ENCODE measurements around the gene CHST11. TPM values are rescaled to one million over a fixed set of nuclear protein-coding genes. Genes with fewer than 3 reads are reported as not detected.
"Not testable (repeated sequence)": the region's sequence is repeated elsewhere in the genome, so short reads cannot be mapped to it uniquely, and the experiment has no call there.

CHST11 gene
- total RNA-seq, 1 donor from 2014 or later = 44.3 TPM

DNA sequence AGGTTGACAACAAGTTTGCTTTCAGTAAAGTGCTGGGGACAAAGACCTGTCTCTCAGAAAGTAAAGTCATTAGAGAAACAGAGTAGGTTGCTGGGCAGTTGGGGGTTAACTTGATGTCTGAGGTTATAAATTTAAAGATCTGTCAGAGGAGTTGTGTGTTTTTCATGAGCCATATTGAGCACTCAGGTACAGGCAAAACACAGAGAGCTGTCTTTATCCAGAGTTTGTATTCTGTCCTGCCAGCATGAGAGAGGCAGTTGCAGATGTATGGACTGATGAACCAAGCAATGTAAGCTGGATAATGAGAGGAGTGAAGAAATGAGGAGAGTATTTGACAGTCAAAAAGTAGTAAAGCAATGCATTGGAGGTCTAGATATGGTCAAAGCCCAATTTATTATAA, 344.7 kb downstream of the CHST11 start:
- H3K4me3 ChIP-seq (ENCODE audit: low read depth, low read length) = no peak overlapping the region
- no peak for TF ChIP-seq CTCF (conservative IDR thresholded peaks at IDR 0.05; ENCODE audit: low read depth, low read length)
- no peak for DNase-seq (ENCODE audit: low read depth)

DNA sequence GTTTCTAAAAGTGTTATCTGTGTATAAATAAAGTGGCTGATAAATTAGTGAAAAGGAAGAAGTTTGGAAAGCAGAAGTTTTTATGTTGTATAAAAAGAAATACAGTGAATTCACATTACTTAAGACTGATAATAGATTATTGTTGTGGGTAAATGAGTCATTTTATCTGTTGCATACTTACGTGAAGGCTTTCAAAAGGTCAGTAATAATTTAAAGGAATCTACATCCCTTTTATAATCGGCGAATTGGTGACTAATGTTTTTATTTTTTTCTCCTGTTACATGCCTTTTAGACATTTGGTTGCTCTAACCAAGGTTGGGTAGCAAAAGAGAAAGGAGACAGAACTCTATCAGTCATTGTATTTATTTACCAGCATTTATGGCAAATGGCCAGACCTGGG, 345.5 kb downstream of the CHST11 start:
- no peak for DNase-seq (ENCODE audit: low read depth)
- TF ChIP-seq CTCF (conservative IDR thresholded peaks at IDR 0.05; ENCODE audit: low read depth, low read length) = no peak
- no peak overlapping the region for H3K4me3 ChIP-seq (ENCODE audit: low read depth, low read length)

- TF ChIP-seq CTCF (conservative IDR thresholded peaks at IDR 0.05; ENCODE audit: low read depth, low read length) = no peak
- DNase-seq (ENCODE audit: low read depth) = peak; percentile 22
- no peak overlapping the region for H3K4me3 ChIP-seq (ENCODE audit: low read depth, low read length)
These were observed 348.4 kb downstream of the CHST11 start for GRCh38 chr12:104805186-104805585.

DNA sequence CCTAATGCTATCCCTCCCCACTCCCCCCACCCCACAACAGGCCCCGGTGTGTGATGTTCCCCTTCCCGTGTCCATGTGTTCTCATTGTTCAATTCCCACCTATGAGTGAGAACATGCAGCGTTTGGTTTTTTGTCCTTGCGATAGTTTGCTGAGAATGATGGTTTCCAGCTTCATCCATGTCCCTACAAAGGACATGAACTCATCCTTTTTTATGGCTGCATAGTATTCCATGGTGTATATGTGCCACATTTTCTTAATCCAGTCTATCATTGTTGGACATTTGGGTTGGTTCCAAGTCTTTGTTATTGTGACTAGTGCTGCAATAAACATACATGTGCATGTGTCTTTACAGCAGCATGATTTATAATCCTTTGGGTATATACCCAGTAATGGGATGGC, 349.4 kb downstream of the CHST11 start:
- H3K4me3 ChIP-seq (ENCODE audit: low read depth, low read length); DNase-seq (ENCODE audit: low read depth): not testable (repeated sequence)

DNA sequence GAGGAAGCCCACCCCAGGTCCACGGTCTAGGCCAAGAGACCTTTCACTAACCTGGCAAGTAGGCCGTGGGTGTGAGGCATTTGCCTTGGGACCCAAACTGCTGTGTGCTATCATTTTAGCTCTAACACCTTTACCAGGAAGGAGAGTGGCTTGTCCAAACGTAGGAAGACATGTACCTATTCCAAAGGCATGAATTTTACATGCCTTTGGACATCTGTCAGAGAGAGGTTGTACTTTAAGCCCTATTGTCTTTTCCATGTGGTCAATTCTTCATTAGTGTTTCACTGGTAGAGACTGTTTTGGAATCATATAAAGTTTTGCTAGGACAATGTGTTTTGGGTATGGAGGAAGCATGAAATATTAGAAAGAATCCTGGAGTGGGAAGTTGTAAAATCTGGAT, 352.5 kb downstream of the CHST11 start:
- DNase-seq (ENCODE audit: low read depth) = no peak
- no peak overlapping the region for H3K4me3 ChIP-seq (ENCODE audit: low read depth, low read length)
- TF ChIP-seq CTCF (conservative IDR thresholded peaks at IDR 0.05; ENCODE audit: low read depth, low read length) = no peak

GRCh38 chr12:104809706-104810385, 353.1 kb downstream of the CHST11 start:
- no peak for DNase-seq (ENCODE audit: low read depth)
- no peak overlapping the region for H3K4me3 ChIP-seq (ENCODE audit: low read depth, low read length)
- TF ChIP-seq CTCF (conservative IDR thresholded peaks at IDR 0.05; ENCODE audit: low read depth, low read length) = no peak

Other genes starting within 250 kb of the CHST11 start
- gene TXNRD1, start 241.2 kb upstream of the CHST11 start, total RNA-seq = 268 and 307 TPM in 2 replicates
- gene EID3, start 153.2 kb upstream of the CHST11 start, total RNA-seq = 1.1 and 1.3 TPM in 2 replicates